Tibial nerve (tissue), 4 donors: Measurements from ENCODE around the gene MBD3. TPM values are rescaled to one million over a fixed set of nuclear protein-coding genes. Genes with fewer than 3 reads are reported as not detected.

Experiments
- DNase-seq, 2 donors: peaks; one replicate each; pipeline ENCODE4 v3.0.0-alpha.2; 2019; ENCODE audit warnings: low spot score in 2 of 2
- H3K27ac ChIP-seq, 4 donors: fragments of 200-600 bp; sonication (generic) in 3 of 4; one replicate each; pipeline ENCODE4 v1.5.1; 2017 to 2019; ENCODE audit warnings: mild to moderate bottlenecking in 1 of 4
- H3K27me3 ChIP-seq, 2 donors: fragments of 200-600 bp; sonication (generic) in 1 of 2; one replicate each; pipeline versions ENCODE4 v1.5.1 to v1.6.0; 2017 to 2019
- H3K36me3 ChIP-seq, 3 donors: fragments of 200-600 bp; sonication (generic); one replicate each; pipeline ENCODE4 v1.5.1; 2018 to 2019
- H3K4me1 ChIP-seq, 4 donors: fragments of 200-600 bp; sonication (generic) in 3 of 4; one replicate each; pipeline ENCODE4 v1.5.1; 2017 to 2019
- H3K4me3 ChIP-seq, 4 donors: fragments of 200-600 bp; sonication (generic) in 3 of 4; one replicate each; pipeline ENCODE4 v1.5.1; 2017 to 2019; ENCODE audit warnings: mild to moderate bottlenecking in 1 of 4, moderate library complexity in 1 of 4
- H3K9me3 ChIP-seq, 4 donors: fragments of 200-600 bp; sonication (generic) in 3 of 4; one replicate each; pipeline ENCODE4 v1.5.1; 2017 to 2019
- CTCF ChIP-seq, 5 experiments: fragments of 200-600 bp in 3 of 5; fragments of 450-650 bp in 2 of 5; sonication (generic) in 3 of 5; IDR thresholded peaks; one replicate each; pipeline ENCODE4 v1.5.1; 2016 to 2019; ENCODE audit warnings: antibody characterized with exemption in 5 of 5, mild to moderate bottlenecking in 3 of 5, moderate library complexity in 2 of 5
- EP300 ChIP-seq, 2 donors: sonication (generic); formaldehyde crosslinking; IDR thresholded peaks; one replicate each; pipeline ENCODE4 v1.6.1; 2017; ENCODE audit warnings: antibody characterized with exemption in 2 of 2, mild to moderate bottlenecking in 1 of 2
- POLR2A ChIP-seq, 2 donors: fragments of 450-650 bp; IDR thresholded peaks; one replicate each; pipeline ENCODE4 v1.6.1; 2017; ENCODE audit warnings: antibody characterized with exemption in 2 of 2, mild to moderate bottlenecking in 2 of 2, moderate library complexity in 2 of 2
- WGBS, 2 donors: methylation state at CpG; one replicate each; pipeline ENCODE4 v1.1.5; 2018; 5-methylcytosine and 5-hydroxymethylcytosine counted together
- total RNA-seq, 4 donors: library from RNA; depleted of rRNA; stranded (reverse); fragments of >200 nt; gene quantifications; one replicate each; pipeline ENCODE4 v1.1.0, GENCODE V29; 2016

The MBD3 gene
- total RNA-seq, 4 donors from 2014 or later = 62.9 to 144 (median 91.4) TPM

- Histone ChIP-seq H3K27me3 (no peaks in the 10 kb centered on the region), H3K4me3 (no peak overlapping the region), H3K9me3 (no peaks in the 10 kb centered on the region), H3K36me3 (peaks cover 0 to 98% (median under 1%) of the 10 kb centered on the region in 3 donors), H3K27ac (no peak overlapping the region), H3K4me1 (no peaks in the 10 kb centered on the region)
- 92 to 95% methylated on average over 9 to 19 of the region's 26 CpGs for WGBS, 2 donors
- no peak for DNase-seq
- no peak for TF ChIP-seq POLR2A (IDR thresholded peaks at IDR 0.05)
These were observed 26.4 kb upstream of the MBD3 start for GRCh38 chr19:1619094-1619439.

- H3K4me1 ChIP-seq = no peaks in the 10 kb centered on the region
- H3K36me3 ChIP-seq = peaks cover 0 to 98% (median 7%) of the 10 kb centered on the region in 3 donors
- no peak for DNase-seq
- no peaks in the 10 kb centered on the region for H3K9me3 ChIP-seq
- H3K4me3 ChIP-seq = no peak overlapping the region
- 76 to 81% methylated on average over 16 to 23 of the region's 24 CpGs for WGBS, 2 donors
- TF ChIP-seq CTCF (IDR thresholded peaks at IDR 0.05) (peak in 2 of 5 experiments; percentile 8 to 19), POLR2A (IDR thresholded peaks at IDR 0.05) (no peak)
- no peaks in the 10 kb centered on the region for H3K27me3 ChIP-seq
- no peak overlapping the region for H3K27ac ChIP-seq
These were observed 25.8 kb upstream of the MBD3 start for GRCh38 chr19:1618157-1619093.

- Histone ChIP-seq H3K4me3 (no peak overlapping the region), H3K36me3 (peaks cover 0 to 100% (median 7%) of the 10 kb centered on the region in 3 donors), H3K27ac (no peak overlapping the region), H3K9me3 (no peaks in the 10 kb centered on the region), H3K4me1 (no peaks in the 10 kb centered on the region), H3K27me3 (no peaks in the 10 kb centered on the region)
- no peak for DNase-seq
- TF ChIP-seq CTCF (IDR thresholded peaks at IDR 0.05) (no peak), POLR2A (IDR thresholded peaks at IDR 0.05) (no peak), EP300 (IDR thresholded peaks at IDR 0.05) (no peak)
- WGBS, 2 donors = 66 to 75% methylated on average over 4 of the region's 4 CpGs
These were observed 24.2 kb upstream of the MBD3 start for GRCh38 chr19:1616875-1617274.

- Histone ChIP-seq H3K9me3 (no peaks in the 10 kb centered on the region), H3K27me3 (no peaks in the 10 kb centered on the region), H3K27ac (no peak overlapping the region), H3K4me3 (no peak overlapping the region), H3K4me1 (no peaks in the 10 kb centered on the region), H3K36me3 (peaks cover 2 to 100% (median 9%) of the 10 kb centered on the region in 3 donors)
- DNase-seq = no peak
- WGBS, 2 donors = 71 to 74% methylated on average over 8 of the region's 8 CpGs
- TF ChIP-seq EP300 (IDR thresholded peaks at IDR 0.05) = no peak
- TF ChIP-seq POLR2A (IDR thresholded peaks at IDR 0.05) = no peak
- no peak for TF ChIP-seq CTCF (IDR thresholded peaks at IDR 0.05)
These were observed 23.7 kb upstream of the MBD3 start for GRCh38 chr19:1616396-1616795.

- Histone ChIP-seq H3K4me1 (no peaks in the 10 kb centered on the region), H3K27ac (no peak overlapping the region), H3K36me3 (peaks cover 7 to 100% (median 12%) of the 10 kb centered on the region in 3 donors), H3K4me3 (no peak overlapping the region), H3K9me3 (no peaks in the 10 kb centered on the region), H3K27me3 (no peaks in the 10 kb centered on the region)
- 86 to 89% methylated on average over 40 to 41 of the region's 41 CpGs for whole genome bisulfite sequencing, 2 donors
- TF ChIP-seq POLR2A (IDR thresholded peaks at IDR 0.05) (no peak), CTCF (IDR thresholded peaks at IDR 0.05) (no peak), EP300 (IDR thresholded peaks at IDR 0.05) (no peak)
- DNase-seq = no peak
These were observed 22.6 kb upstream of the MBD3 start for GRCh38 chr19:1615156-1615765.
